SK-N-SH (cell line): ENCODE data around the gene YPEL1. TPM values are rescaled to one million over a fixed set of nuclear protein-coding genes. Genes with fewer than 3 reads are reported as not detected.

Experiments
- CTCF ChIA-PET: fragments of 300-600, 350-600 bp; formaldehyde crosslinking; extraction: SDS; loops from one replicate; lab custom pipeline; 2021; lab: Yijun Ruan, JAX
- POLR2A ChIA-PET: fragments of 350-600 bp; sonication (Branson Sonifier 250); formaldehyde crosslinking; extraction: SDS; loops from one replicate; lab custom pipeline; 2020; ENCODE audit warnings: antibody characterized with exemption, inconsistent platforms; lab: Yijun Ruan, JAX
- DNase-seq: peaks from one replicate; pipeline ENCODE4 v3.0.0; 2012
- H2AFZ ChIP-seq: fragments of 200-600 bp; sonication (generic); 2 replicates; pipeline ENCODE4 v1.8.1; 2016; ENCODE audit warnings: antibody characterized with exemption, mild to moderate bottlenecking, low read depth
- H3F3A ChIP-seq: fragments of 200-600 bp; sonication (generic); replicated peaks from 2 replicates; pipeline ENCODE3; 2016; ENCODE audit warnings: antibody characterized with exemption, mild to moderate bottlenecking; ENCODE audit not compliant: insufficient read depth
- H3K27ac ChIP-seq, 2 experiments: fragments of 200-500 bp in 1 of 2; fragments of 200-600 bp in 1 of 2; sonication (Bioruptor generic) in 1 of 2; sonication (generic), shearing (Covaris generic) in 1 of 2; 2 replicates each; pipeline versions ENCODE4 v1.5.1 to v1.6.1; 2014 to 2016; ENCODE audit warnings: low read depth in 2 of 2, inconsistent platforms in 1 of 2, low read length in 1 of 2, mild to moderate bottlenecking in 1 of 2, mixed read lengths in 1 of 2
- H3K27me3 ChIP-seq: fragments of 200-600 bp; sonication (generic), shearing (Covaris generic); 2 replicates; pipeline ENCODE4 v1.6.1; 2016; ENCODE audit warnings: mixed run types; ENCODE audit not compliant: insufficient read depth
- H3K36me3 ChIP-seq, 2 experiments: fragments of 200-500 bp in 1 of 2; fragments of 200-600 bp in 1 of 2; sonication (Bioruptor generic) in 1 of 2; sonication (generic) in 1 of 2; replicated peaks in 1 of 2; 2 replicates each; pipeline versions ENCODE3 to v1.5.1; 2014 to 2016; ENCODE audit warnings: low read length in 1 of 2, mild to moderate bottlenecking in 1 of 2; ENCODE audit not compliant: insufficient read depth in 2 of 2, control insufficient read depth in 1 of 2
- H3K4me1 ChIP-seq, 2 experiments: fragments of 200-500 bp in 1 of 2; fragments of 200-600 bp in 1 of 2; sonication (Bioruptor generic) in 1 of 2; sonication (generic), shearing (Covaris generic) in 1 of 2; 2 replicates each; pipeline versions ENCODE4 v1.5.1 to v1.6.1; 2014 to 2016; ENCODE audit warnings: low read depth in 1 of 2, low read length in 1 of 2, mixed run types in 1 of 2; ENCODE audit not compliant: insufficient read depth in 2 of 2, control insufficient read depth in 1 of 2
- H3K4me2 ChIP-seq: fragments of 200-600 bp; sonication (generic), shearing (Covaris generic); 2 replicates; pipeline ENCODE4 v1.6.1; 2017; ENCODE audit warnings: mixed run types
- H3K4me3 ChIP-seq, 2 experiments: fragments of 200-500 bp in 1 of 2; fragments of 200-600 bp in 1 of 2; sonication (Bioruptor generic) in 1 of 2; sonication (generic), shearing (Covaris generic) in 1 of 2; 2 replicates each; pipeline versions ENCODE4 v1.5.1 to v1.8.1; 2014 to 2016; ENCODE audit warnings: low read depth in 2 of 2, inconsistent platforms in 1 of 2, low read length in 1 of 2, mild to moderate bottlenecking in 1 of 2, mixed read lengths in 1 of 2, moderate library complexity in 1 of 2
- H3K79me2 ChIP-seq: fragments of 200-600 bp; sonication (generic); 2 replicates; pipeline ENCODE4 v1.8.1; 2017; ENCODE audit warnings: mild to moderate bottlenecking; ENCODE audit not compliant: insufficient read depth
- H3K9ac ChIP-seq: fragments of 200-600 bp; sonication (generic); 2 replicates; pipeline ENCODE4 v1.6.1; 2017; ENCODE audit warnings: mixed run types
- H3K9me2 ChIP-seq: fragments of 200-600 bp; sonication (generic); 2 replicates; pipeline ENCODE4 v1.6.1; 2017; ENCODE audit warnings: mixed run types
- H3K9me3 ChIP-seq: fragments of 200-600 bp; sonication (generic); 2 replicates; pipeline ENCODE4 v1.6.1; 2017; ENCODE audit warnings: mixed run types, mild to moderate bottlenecking, moderate library complexity
- H4K20me1 ChIP-seq: fragments of 200-600 bp; sonication (generic); 2 replicates; pipeline ENCODE4 v1.6.1; 2017; ENCODE audit warnings: mild to moderate bottlenecking, mixed run types; ENCODE audit not compliant: insufficient read depth
- CTCF ChIP-seq: fragments of 200-600 bp; sonication (generic); IDR thresholded peaks from 2 replicates; pipeline ENCODE4 v1.6.1; 2017; ENCODE audit warnings: antibody characterized with exemption, mild to moderate bottlenecking, moderate library complexity
- EP300 ChIP-seq, 2 experiments: IDR thresholded peaks; 2 replicates each; pipeline versions ENCODE4 v1.4.0 to v1.6.1; 2012; ENCODE audit warnings: borderline replicate concordance in 1 of 2, low read depth in 1 of 2, low read length in 1 of 2
- EZH2phosphoT487 ChIP-seq: fragments of 200-600 bp; sonication (generic); IDR thresholded peaks from 2 replicates; pipeline ENCODE4 v1.6.1; 2017; ENCODE audit warnings: low read depth, mixed run types, mild to moderate bottlenecking, antibody characterized with exemption, moderate library complexity, borderline replicate concordance
- FOXJ3 ChIP-seq: sonication (generic); formaldehyde crosslinking; IDR thresholded peaks from 2 replicates; pipeline ENCODE4 v1.5.1; 2020; ENCODE audit warnings: mild to moderate bottlenecking, missing genetic modification reagents
- JUND ChIP-seq: IDR thresholded peaks from 2 replicates; pipeline ENCODE4 v1.4.0; 2012
- MAX ChIP-seq: IDR thresholded peaks from 2 replicates; pipeline ENCODE4 v1.4.0; 2012; ENCODE audit warnings: low read depth
- MXI1 ChIP-seq: IDR thresholded peaks from 2 replicates; pipeline ENCODE4 v1.6.1; 2012; ENCODE audit warnings: mild to moderate bottlenecking, low read depth, low read length, improper control_type of control experiment
- NFIC ChIP-seq: IDR thresholded peaks from 2 replicates; pipeline ENCODE4 v1.4.0; 2012; ENCODE audit warnings: borderline replicate concordance
- PBX3 ChIP-seq: IDR thresholded peaks from 2 replicates; pipeline ENCODE4; 2012
- REST ChIP-seq: IDR thresholded peaks from 2 replicates; pipeline ENCODE4 v1.6.1; 2012; ENCODE audit warnings: mild to moderate bottlenecking, low read depth, low read length, moderate library complexity
- SIN3A ChIP-seq: IDR thresholded peaks from 2 replicates; pipeline ENCODE4 v1.6.1; 2012; ENCODE audit warnings: low read depth, mild to moderate bottlenecking, low read length, moderate library complexity, borderline replicate concordance
- SMC3 ChIP-seq: IDR thresholded peaks from 2 replicates; pipeline ENCODE4 v1.6.1; 2012; ENCODE audit warnings: low read depth, low read length, improper control_type of control experiment
- TAF1 ChIP-seq: IDR thresholded peaks from 2 replicates; pipeline ENCODE4 v1.6.1; 2012; ENCODE audit warnings: low read depth, mild to moderate bottlenecking, low read length, moderate library complexity, borderline replicate concordance
- TCF12 ChIP-seq: IDR thresholded peaks from 2 replicates; pipeline ENCODE4 v1.4.0; 2012
- TEAD4 ChIP-seq: IDR thresholded peaks from 2 replicates; pipeline ENCODE4 v1.4.0; 2012; ENCODE audit warnings: mild to moderate bottlenecking, borderline replicate concordance; ENCODE audit not compliant: insufficient read depth
- USF2 ChIP-seq: fragments of 150-350 bp; IDR thresholded peaks from 2 replicates; pipeline ENCODE4 v1.6.1; 2017; ENCODE audit warnings: antibody characterized with exemption, low read length, low read depth, borderline replicate concordance
- ZBTB33 ChIP-seq: IDR thresholded peaks from 2 replicates; pipeline ENCODE4 v1.4.0; 2012; ENCODE audit warnings: low read depth, borderline replicate concordance
- WGBS: methylation state at CpG from one replicate; pipeline ENCODE4 v1.1.6; 2017; ENCODE audit warnings: low lambda C conversion rate; 5-methylcytosine and 5-hydroxymethylcytosine counted together
- polyA plus RNA-seq, 3 experiments: library from polyadenylated mRNA; depleted of rRNA; stranded (reverse); fragments of >200 nt; gene quantifications; 2 replicates each; pipeline ENCODE4 v1.2.3, GENCODE V29; 2012

The YPEL1 gene
- polyA plus RNA-seq, 1 of the 3 experiments (the other 2 are of a cell fraction) = 2.4 TPM

- Histone ChIP-seq H4K20me1 (no peaks in the 10 kb centered on the region), H3K4me1 (peaks cover 0 to 4% of the 10 kb centered on the region in 2 experiments; a peak in 1 of 4 replicates), H3K9me2 (no peaks in the 10 kb centered on the region), H3K27me3 (no peaks in the 10 kb centered on the region), H3K9me3 (no peaks in the 10 kb centered on the region), H3K36me3 (no peaks in the 10 kb centered on the region), H3F3A (no peaks in the 10 kb centered on the region), H3K4me2 (no peak overlapping the region), H3K4me3 (no peak overlapping the region), H2AFZ (no peak overlapping the region), H3K9ac (no peak overlapping the region), H3K27ac (no peak overlapping the region), H3K79me2 (no peaks in the 10 kb centered on the region)
- POLR2A ChIA-PET = no interaction called here
- 86% methylated on average over 10 of the region's 10 CpGs for WGBS
- DNase-seq = no peak
- TF ChIP-seq EZH2phosphoT487 (no peak), REST (no peak), TEAD4 (no peak), USF2 (no peak), PBX3 (no peak), SIN3A (no peak), ZBTB33 (no peak), FOXJ3 (CRISPR knock-in tag) (no peak), SMC3 (no peak), MXI1 (no peak), CTCF (no peak), NFIC (no peak), MAX (no peak), TAF1 (no peak), JUND (no peak), TCF12 (no peak), EP300 (IDR thresholded peaks at IDR 0.05; ENCODE audit: borderline replicate concordance in 1 of 2, low read depth in 1 of 2, low read length in 1 of 2) (no peak)
- CTCF ChIA-PET = interaction anchor here (1.0 kb wide), 1 partner anchor 197 kb away, joined by 3 read pairs; no protein-coding TSS in a partner anchor
Measured at GRCh38 chr22:21741059-21741458, 5.5 kb upstream of the YPEL1 start.
